Liver (tissue), 9 donors: Measurements from ENCODE around the gene SHROOM2. TPM values are rescaled to one million over a fixed set of nuclear protein-coding genes. Genes with fewer than 3 reads are reported as not detected.

Experiments used
- DNase-seq: peaks from one replicate; pipeline ENCODE4 v3.0.0-alpha.2; 2017; ENCODE audit warnings: low spot score
- H3K27ac ChIP-seq, 2 donors: one replicate each; pipeline ENCODE4 v1.7.0; 2013; ENCODE audit warnings: inconsistent platforms in 2 of 2, low read length in 2 of 2, control low read depth in 1 of 2, low read depth in 1 of 2, mild to moderate bottlenecking in 1 of 2
- H3K27me3 ChIP-seq, 4 donors: one replicate each; pipeline versions ENCODE4 v1.6.1 to v1.7.0; 2013; ENCODE audit warnings: low read length in 3 of 4, inconsistent platforms in 1 of 4, mild to moderate bottlenecking in 1 of 4, moderate library complexity in 1 of 4; ENCODE audit not compliant: control insufficient read depth in 4 of 4, insufficient read depth in 4 of 4
- H3K36me3 ChIP-seq, 4 donors: one replicate each; pipeline versions ENCODE4 v1.6.1 to v1.7.0; 2013; ENCODE audit warnings: low read length in 3 of 4, mild to moderate bottlenecking in 3 of 4, low read depth in 1 of 4, moderate library complexity in 1 of 4; ENCODE audit not compliant: control insufficient read depth in 4 of 4, insufficient read depth in 3 of 4
- H3K4me1 ChIP-seq, 4 donors: one replicate each; pipeline versions ENCODE4 v1.6.1 to v1.7.0; 2013; ENCODE audit warnings: low read length in 3 of 4, mild to moderate bottlenecking in 3 of 4, moderate library complexity in 1 of 4; ENCODE audit not compliant: control insufficient read depth in 4 of 4, insufficient read depth in 4 of 4
- H3K4me3 ChIP-seq, 3 donors: one replicate each; pipeline versions ENCODE4 v1.6.1 to v1.7.0; 2013; ENCODE audit warnings: low read length in 3 of 3, control low read depth in 1 of 3, low read depth in 1 of 3, mild to moderate bottlenecking in 1 of 3
- H3K9ac ChIP-seq, 2 donors: one replicate each; pipeline ENCODE4 v1.7.0; 2013; ENCODE audit warnings: low read length in 2 of 2, mild to moderate bottlenecking in 2 of 2, moderate library complexity in 2 of 2, control low read depth in 1 of 2, low read depth in 1 of 2
- H3K9me3 ChIP-seq, 4 donors: one replicate each; pipeline versions ENCODE4 v1.6.1 to v1.7.0; 2013; ENCODE audit warnings: low read length in 3 of 4; ENCODE audit not compliant: control insufficient read depth in 4 of 4
- ATF3 ChIP-seq: IDR thresholded peaks from 2 replicates; pipeline ENCODE4 v1.6.1; 2016; ENCODE audit warnings: antibody characterized with exemption
- CTCF ChIP-seq: fragments of 150-350 bp; IDR thresholded peaks from 2 replicates; pipeline ENCODE4 v1.5.1; 2017; ENCODE audit warnings: improper control_type of control experiment, low read depth, low read length; ENCODE audit not compliant: missing input control
- EGR1 ChIP-seq, 2 donors: IDR thresholded peaks; 2 replicates each; pipeline ENCODE4 v1.6.1; 2016 to 2018; ENCODE audit warnings: antibody characterized with exemption in 2 of 2, low read depth in 2 of 2
- FOXA1 ChIP-seq: IDR thresholded peaks from 2 replicates; pipeline ENCODE4 v1.6.1; 2016; ENCODE audit warnings: antibody characterized with exemption
- FOXA2 ChIP-seq: IDR thresholded peaks from 2 replicates; pipeline ENCODE4 v1.6.1; 2016; ENCODE audit warnings: antibody characterized with exemption
- HNF4A ChIP-seq, 2 donors: conservative IDR thresholded peaks; 2 replicates each; pipeline ENCODE4 v1.6.1; 2016; ENCODE audit warnings: antibody characterized with exemption in 2 of 2, mild to moderate bottlenecking in 2 of 2
- HNF4G ChIP-seq: IDR thresholded peaks from 2 replicates; pipeline ENCODE4 v1.6.1; 2016; ENCODE audit warnings: antibody characterized with exemption
- JUND ChIP-seq, 2 donors: IDR thresholded peaks; 2 replicates each; pipeline ENCODE4 v1.6.1; 2016; ENCODE audit warnings: antibody characterized with exemption in 2 of 2
- MAX ChIP-seq: IDR thresholded peaks from 2 replicates; pipeline ENCODE4 v1.6.1; 2016; ENCODE audit warnings: antibody characterized with exemption
- NR2F2 ChIP-seq: IDR thresholded peaks from 2 replicates; pipeline ENCODE4 v1.6.1; 2016; ENCODE audit warnings: antibody characterized with exemption
- RAD21 ChIP-seq, 2 donors: IDR thresholded peaks; 2 replicates each; pipeline ENCODE4 v1.6.1; 2016; ENCODE audit warnings: antibody characterized with exemption in 2 of 2, mild to moderate bottlenecking in 2 of 2
- REST ChIP-seq: IDR thresholded peaks from 2 replicates; pipeline ENCODE4 v1.6.1; 2016; ENCODE audit warnings: antibody characterized with exemption, mild to moderate bottlenecking
- RXRA ChIP-seq, 2 donors: IDR thresholded peaks; 2 replicates each; pipeline ENCODE4 v1.6.1; 2017 to 2018; ENCODE audit warnings: antibody characterized with exemption in 2 of 2, mild to moderate bottlenecking in 1 of 2
- SP1 ChIP-seq: IDR thresholded peaks from 2 replicates; pipeline ENCODE4 v1.6.1; 2018; ENCODE audit warnings: antibody characterized with exemption, mild to moderate bottlenecking
- TAF1 ChIP-seq: conservative IDR thresholded peaks from 2 replicates; pipeline ENCODE4 v1.6.1; 2016; ENCODE audit warnings: antibody characterized with exemption, mild to moderate bottlenecking
- YY1 ChIP-seq: IDR thresholded peaks from 2 replicates; pipeline ENCODE4 v1.6.1; 2016; ENCODE audit warnings: antibody characterized with exemption, mild to moderate bottlenecking
- ZBTB33 ChIP-seq: IDR thresholded peaks from 2 replicates; pipeline ENCODE4 v1.6.1; 2016; ENCODE audit warnings: antibody characterized with exemption
- WGBS: extraction: QIAGEN DNeasy Blood & Tissue Kit; methylation state at CpG from one replicate; pipeline ENCODE4 v1.1.7; 2013; 5-methylcytosine and 5-hydroxymethylcytosine counted together
- polyA plus RNA-seq, 2 donors: library from polyadenylated mRNA; stranded (reverse) in 1 of 2; unstranded in 1 of 2; fragments of 200-250 nt in 1 of 2; fragments of >200 nt in 1 of 2; fragmentation: Nextera tagmentation in 1 of 2; extraction: Ambion mirVana in 1 of 2; gene quantifications; one replicate each; pipeline versions ENCODE4 v1.2.1 to v1.2.3, GENCODE V29; 2013 to 2015
- total RNA-seq, 2 donors: library from RNA; depleted of rRNA; stranded (reverse); fragments of >200 nt; gene quantifications; one replicate each; pipeline ENCODE4 v1.2.3, GENCODE V29; 2014
- donor health status: healthy.
- donor health status: healthy.
- donor health status: healthy.
- donor health status: healthy.
- donor health status: healthy.

SHROOM2 gene
- total and polyA plus RNA-seq, 4 donors = 1.1 to 5.4 (median 3.6) TPM

GRCh38 chrX:9902656-9903055 is 116.4 kb downstream of the SHROOM2 start:
- Histone ChIP-seq H3K36me3 (peaks cover 0 to 6% (median 2%) of the 10 kb centered on the region in 4 donors), H3K27me3 (no peaks in the 10 kb centered on the region), H3K9me3 (no peaks in the 10 kb centered on the region), H3K4me1 (no peaks in the 10 kb centered on the region), H3K27ac (no peak overlapping the region), H3K9ac (no peak overlapping the region), H3K4me3 (no peak overlapping the region)
- TF ChIP-seq FOXA2 (no peak), SP1 (no peak), RXRA (IDR thresholded peaks at IDR 0.05) (no peak), TAF1 (no peak)
- no peak for DNase-seq
- WGBS = 96% methylated on average over 6 of the region's 6 CpGs

GRCh38 chrX:9903146-9903545 is 116.9 kb downstream of the SHROOM2 start:
- H3K9me3 ChIP-seq = no peaks in the 10 kb centered on the region
- DNase-seq = no peak
- no peak overlapping the region for H3K4me3 ChIP-seq
- H3K4me1 ChIP-seq = no peaks in the 10 kb centered on the region
- no peak overlapping the region for H3K27ac ChIP-seq
- H3K36me3 ChIP-seq = peaks cover 0 to 6% (median under 1%) of the 10 kb centered on the region in 4 donors
- 97% methylated on average over 5 of the region's 5 CpGs for WGBS
- no peak for TF ChIP-seq SP1
- no peak for TF ChIP-seq JUND (IDR thresholded peaks at IDR 0.05)
- TF ChIP-seq REST = no peak
- TF ChIP-seq HNF4G = no peak
- no peak for TF ChIP-seq CTCF
- no peak for TF ChIP-seq RAD21 (IDR thresholded peaks at IDR 0.05)
- TF ChIP-seq EGR1 (IDR thresholded peaks at IDR 0.05; ENCODE audit: low read depth in 2 of 2) = no peak
- TF ChIP-seq HNF4A (conservative IDR thresholded peaks at IDR 0.05) = no peak
- no peak for TF ChIP-seq MAX
- no peak for TF ChIP-seq NR2F2
- TF ChIP-seq FOXA1 = no peak
- TF ChIP-seq YY1 = no peak
- TF ChIP-seq RXRA (IDR thresholded peaks at IDR 0.05) = no peak
- H3K9ac ChIP-seq = no peak overlapping the region
- no peaks in the 10 kb centered on the region for H3K27me3 ChIP-seq

GRCh38 chrX:9905288-9905687 is 119.1 kb downstream of the SHROOM2 start:
- DNase-seq = no peak
- peaks cover 0 to 1% (median 0%) of the 10 kb centered on the region in 4 donors for H3K36me3 ChIP-seq
- H3K27ac ChIP-seq = no peak overlapping the region
- H3K27me3 ChIP-seq = no peaks in the 10 kb centered on the region
- H3K4me3 ChIP-seq = no peak overlapping the region
- no peak overlapping the region for H3K9ac ChIP-seq
- H3K9me3 ChIP-seq = no peaks in the 10 kb centered on the region
- H3K4me1 ChIP-seq = no peaks in the 10 kb centered on the region
- WGBS = 96% methylated on average over 17 of the region's 17 CpGs
- TF ChIP-seq RXRA (IDR thresholded peaks at IDR 0.05) (no peak), FOXA2 (no peak), TAF1 (no peak), REST (no peak), HNF4A (conservative IDR thresholded peaks at IDR 0.05) (no peak), MAX (no peak), SP1 (no peak), ZBTB33 (no peak), ATF3 (no peak), FOXA1 (no peak)
